Thymus (tissue), 11 donors: ENCODE data around the gene KCNMB2. TPM values are rescaled to one million over a fixed set of nuclear protein-coding genes. Genes with fewer than 3 reads are reported as not detected.
"Not testable (repeated sequence)": the region's sequence is repeated elsewhere in the genome, so short reads cannot be mapped to it uniquely, and the experiment has no call there.

Experiments used
- DNase-seq, 9 donors: peaks; one replicate each; pipeline ENCODE4 v3.0.0-alpha.2; 2013; ENCODE audit warnings: low spot score in 9 of 9, low read depth in 6 of 9, missing footprints in 1 of 9
- H3K27ac ChIP-seq, 2 donors: one replicate each; pipeline ENCODE4 v1.5.1; 2013; ENCODE audit warnings: control low read depth in 1 of 2, low read depth in 1 of 2, low read length in 1 of 2, mild to moderate bottlenecking in 1 of 2, moderate library complexity in 1 of 2
- H3K27me3 ChIP-seq, 2 donors: one replicate each; pipeline ENCODE4 v1.5.1; 2013; ENCODE audit warnings: low read length in 1 of 2; ENCODE audit not compliant: control insufficient read depth in 2 of 2, insufficient read depth in 1 of 2
- H3K36me3 ChIP-seq, 2 donors: one replicate each; pipeline ENCODE4 v1.5.1; 2013; ENCODE audit warnings: low read length in 1 of 2, mild to moderate bottlenecking in 1 of 2, moderate library complexity in 1 of 2; ENCODE audit not compliant: control insufficient read depth in 2 of 2, insufficient read depth in 2 of 2
- H3K4me1 ChIP-seq, 2 donors: one replicate each; pipeline ENCODE4 v1.5.1; 2013; ENCODE audit warnings: low read length in 2 of 2; ENCODE audit not compliant: control insufficient read depth in 2 of 2, insufficient read depth in 2 of 2
- H3K4me3 ChIP-seq, 2 donors: one replicate each; pipeline ENCODE4 v1.5.1; 2013; ENCODE audit warnings: low read length in 2 of 2, control low read depth in 1 of 2, mild to moderate bottlenecking in 1 of 2
- H3K9me3 ChIP-seq, 2 donors: one replicate each; pipeline ENCODE4 v1.5.1; 2013; ENCODE audit warnings: low read length in 1 of 2, mild to moderate bottlenecking in 1 of 2; ENCODE audit not compliant: control insufficient read depth in 2 of 2, insufficient read depth in 1 of 2
- WGBS: extraction: QIAGEN DNeasy Blood & Tissue Kit; methylation state at CpG from one replicate; pipeline ENCODE4 v1.1.7; 2013; 5-methylcytosine and 5-hydroxymethylcytosine counted together
- polyA plus RNA-seq: library from polyadenylated mRNA; stranded (reverse); fragments of 200-250 nt; gene quantifications from one replicate; pipeline ENCODE4 v1.2.3, GENCODE V29; 2013
- total RNA-seq: library from RNA; stranded (reverse); fragments of 120-200 nt; gene quantifications from one replicate; pipeline ENCODE4 v1.2.4, GENCODE V29; 2013
- donor health status: healthy.

Gene KCNMB2
- total and polyA plus RNA-seq, 2 donors, result 0.09 to 0.19 TPM

DNA sequence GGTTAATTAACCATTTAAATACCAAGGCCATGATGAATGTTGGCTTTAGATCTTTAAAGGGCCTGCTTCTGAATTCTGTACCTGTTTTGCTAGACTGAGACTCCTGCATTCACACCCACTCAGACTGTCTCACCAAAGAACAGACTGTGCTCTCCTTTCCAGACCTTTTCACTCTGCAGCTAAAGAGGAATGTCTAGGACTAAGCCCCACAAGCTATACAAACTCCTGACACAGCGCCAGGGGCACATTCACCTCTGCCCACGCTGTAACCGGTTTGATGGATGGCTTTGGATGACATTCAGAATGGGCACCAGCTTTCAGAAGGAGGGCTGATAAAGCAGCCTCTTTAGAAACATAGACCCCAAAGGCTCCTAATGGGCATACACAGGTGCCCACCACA lies 200.1 kb downstream of the KCNMB2 start:
- H3K36me3 ChIP-seq, result no peaks in the 10 kb centered on the region
- no peaks in the 10 kb centered on the region for H3K4me1 ChIP-seq
- no peaks in the 10 kb centered on the region for H3K27me3 ChIP-seq
- no peak overlapping the region for H3K27ac ChIP-seq
- no peaks in the 10 kb centered on the region for H3K9me3 ChIP-seq
- no peak overlapping the region for H3K4me3 ChIP-seq
- no peak for DNase-seq
- 92% methylated on average over 3 of the region's 3 CpGs for WGBS

- Histone ChIP-seq H3K27ac (no peak overlapping the region), H3K27me3 (no peaks in the 10 kb centered on the region), H3K4me3 (no peak overlapping the region), H3K9me3 (no peaks in the 10 kb centered on the region), H3K4me1 (no peaks in the 10 kb centered on the region), H3K36me3 (no peaks in the 10 kb centered on the region)
- WGBS, result 89% methylated on average over 3 of the region's 3 CpGs
- DNase-seq, result no peak
These were observed 203.5 kb downstream of the KCNMB2 start for GRCh38 chr3:178739720-178740119.

DNA sequence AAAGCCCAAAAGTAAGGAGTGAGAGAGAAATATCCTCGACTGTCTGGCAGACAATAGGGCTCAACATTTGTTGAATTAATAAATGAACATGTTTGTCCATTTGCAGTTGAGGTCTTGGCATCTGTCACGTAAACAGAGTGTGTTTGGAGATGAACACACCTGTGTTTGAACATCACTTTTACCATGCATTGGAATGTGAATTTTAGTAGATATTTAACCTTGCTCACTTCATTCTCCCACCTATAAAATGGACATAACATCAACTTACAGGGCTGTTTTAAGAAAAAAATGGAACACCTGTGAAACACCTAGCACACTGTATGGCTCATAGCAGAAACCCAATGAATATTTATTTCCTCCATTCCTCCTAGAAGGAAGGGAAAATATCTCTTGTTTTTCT lies 204.8 kb downstream of the KCNMB2 start:
- H3K27me3 ChIP-seq, result no peaks in the 10 kb centered on the region
- 88% methylated on average over 2 of the region's 2 CpGs for WGBS
- no peak for DNase-seq

DNA sequence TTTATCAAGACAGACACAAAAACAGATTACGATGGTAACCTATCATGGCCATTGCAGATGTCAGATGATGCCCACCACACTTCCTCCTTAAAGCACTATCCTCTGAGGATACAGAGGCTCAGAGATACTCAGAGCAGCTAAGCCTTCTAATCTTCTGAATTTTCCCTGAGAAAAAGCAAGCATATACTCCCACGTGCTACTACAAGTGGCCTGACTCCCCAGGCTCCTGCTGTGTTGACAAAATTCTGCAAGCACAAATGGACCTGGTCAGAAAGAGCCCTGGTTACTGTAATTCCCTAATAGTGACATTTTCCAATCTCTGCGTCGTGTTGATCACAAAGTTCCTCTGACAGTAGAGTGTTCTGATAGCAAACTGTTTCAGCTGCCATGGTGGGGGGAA lies 207.1 kb downstream of the KCNMB2 start:
- Histone ChIP-seq H3K9me3 (no peaks in the 10 kb centered on the region), H3K4me3 (no peak overlapping the region), H3K36me3 (no peaks in the 10 kb centered on the region), H3K4me1 (no peaks in the 10 kb centered on the region), H3K27me3 (no peaks in the 10 kb centered on the region), H3K27ac (no peak overlapping the region)
- no peak for DNase-seq
- whole genome bisulfite sequencing, result 91% methylated on average over 4 of the region's 4 CpGs

More for the DNA sequence above, 204.8 kb downstream of the KCNMB2 start:
- H3K4me1 ChIP-seq, result no peaks in the 10 kb centered on the region
- H3K4me3 ChIP-seq, result no peak overlapping the region
- H3K36me3 ChIP-seq, result no peaks in the 10 kb centered on the region
- H3K27ac ChIP-seq, result no peak overlapping the region
- H3K9me3 ChIP-seq, result no peaks in the 10 kb centered on the region

- not testable (repeated sequence) for H3K27me3 ChIP-seq, H3K9me3 ChIP-seq, H3K4me3 ChIP-seq, H3K36me3 ChIP-seq, H3K4me1 ChIP-seq, H3K27ac ChIP-seq, DNase-seq
- whole genome bisulfite sequencing, result 56% methylated on average over 6 of the region's 6 CpGs
These were observed 209.8 kb downstream of the KCNMB2 start for GRCh38 chr3:178745861-178746655.

- WGBS, result 82% methylated on average over 3 of the region's 3 CpGs
- no peaks in the 10 kb centered on the region for H3K4me1 ChIP-seq
- DNase-seq, result no peak
- no peaks in the 10 kb centered on the region for H3K27me3 ChIP-seq
- no peak overlapping the region for H3K27ac ChIP-seq
- no peak overlapping the region for H3K4me3 ChIP-seq
- no peaks in the 10 kb centered on the region for H3K36me3 ChIP-seq
- H3K9me3 ChIP-seq, result no peaks in the 10 kb centered on the region
These were observed 212.6 kb downstream of the KCNMB2 start for GRCh38 chr3:178748874-178749273.

GRCh38 chr3:178749471-178749870 lies 213.2 kb downstream of the KCNMB2 start:
- H3K27me3 ChIP-seq, result no peaks in the 10 kb centered on the region
- DNase-seq, result no peak
- H3K27ac ChIP-seq, result no peak overlapping the region
- H3K4me1 ChIP-seq, result no peaks in the 10 kb centered on the region
- WGBS, result 88% methylated on average over 2 of the region's 2 CpGs
- no peaks in the 10 kb centered on the region for H3K9me3 ChIP-seq
- H3K4me3 ChIP-seq, result no peak overlapping the region
- H3K36me3 ChIP-seq, result no peaks in the 10 kb centered on the region

GRCh38 chr3:178750639-178751300 lies 214.5 kb downstream of the KCNMB2 start:
- Histone ChIP-seq H3K27me3 (no peaks in the 10 kb centered on the region), H3K36me3 (no peaks in the 10 kb centered on the region), H3K27ac (no peak overlapping the region), H3K4me3 (no peak overlapping the region), H3K9me3 (no peaks in the 10 kb centered on the region), H3K4me1 (no peaks in the 10 kb centered on the region)
- no peak for DNase-seq
- WGBS, result 83% methylated on average over 3 of the region's 3 CpGs

GRCh38 chr3:178752843-178753242 lies 216.6 kb downstream of the KCNMB2 start:
- H3K27me3 ChIP-seq, result no peaks in the 10 kb centered on the region
- WGBS, result 97% methylated on average over 2 of the region's 2 CpGs
- H3K36me3 ChIP-seq, result no peaks in the 10 kb centered on the region
- DNase-seq, result no peak
- no peaks in the 10 kb centered on the region for H3K4me1 ChIP-seq
- no peak overlapping the region for H3K4me3 ChIP-seq
- H3K9me3 ChIP-seq, result no peaks in the 10 kb centered on the region
- no peak overlapping the region for H3K27ac ChIP-seq
